NCI-H2196 (cell line): ENCODE measurements around the gene LRIT1.
A peak's percentile ranks its signal among the peaks of the same experiment; 100 is the strongest.
"Not testable (repeated sequence)": the region's sequence is repeated elsewhere in the genome, so short reads cannot be mapped to it uniquely, and the experiment has no call there.

ENCODE experiments used
- DNase-seq: peaks from one replicate; lab custom pipeline; 2025; ENCODE audit not compliant: unreplicated experiment; lab: John Stamatoyannopoulos, UW

The LRIT1 gene

GRCh38 chr10:84241185-84241790 lies at the start of gene LRIT1:
TSS of gene LRIT1 (minus strand) at chr10:84241546. CDS start at chr10:84241439, 107 bp downstream.
- no peak for DNase-seq

DNA sequence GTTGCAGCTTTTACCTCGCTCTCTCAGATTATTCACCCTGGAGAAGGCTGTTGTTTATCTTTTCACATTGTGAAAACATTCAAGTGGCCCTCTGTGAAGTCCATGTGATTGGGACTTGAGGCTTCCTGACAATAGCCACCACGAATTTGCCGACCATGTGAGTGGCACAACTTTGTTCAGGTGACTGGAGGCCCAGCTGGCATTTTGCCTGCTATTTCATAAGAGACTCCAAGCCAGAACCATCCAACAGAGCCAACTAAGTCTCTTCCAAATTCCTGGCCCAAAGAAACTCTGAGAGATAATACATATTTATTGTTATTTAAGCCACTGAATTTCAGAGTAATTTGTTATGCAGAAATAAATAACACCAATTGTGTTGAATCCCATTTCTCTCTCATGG lies 48.9 kb upstream of the LRIT1 start:
- DNase-seq, result no peak

- DNase-seq, result no peak
Measured at GRCh38 chr10:84289521-84290200, 48.3 kb upstream of the LRIT1 start.

DNA sequence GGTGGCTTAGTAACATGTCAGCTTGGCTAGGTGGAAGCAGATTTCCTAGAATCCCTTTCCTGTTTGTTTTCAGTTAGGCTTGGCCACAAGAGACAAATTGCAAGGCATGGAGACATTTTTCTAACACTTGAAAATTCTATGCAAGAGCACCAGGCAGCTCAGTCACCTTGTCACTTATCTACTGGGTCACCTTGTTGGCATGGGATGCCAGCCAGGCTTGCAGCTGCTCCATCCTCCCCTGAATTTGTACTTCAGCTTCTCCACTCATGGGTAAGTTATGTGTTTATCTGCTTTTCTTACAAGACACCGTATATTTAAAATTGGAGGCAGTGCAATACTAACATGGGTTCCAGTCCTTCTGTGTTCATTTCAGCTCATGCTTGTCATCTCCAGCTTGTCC lies 46.8 kb upstream of the LRIT1 start:
- DNase-seq, result no peak

DNA sequence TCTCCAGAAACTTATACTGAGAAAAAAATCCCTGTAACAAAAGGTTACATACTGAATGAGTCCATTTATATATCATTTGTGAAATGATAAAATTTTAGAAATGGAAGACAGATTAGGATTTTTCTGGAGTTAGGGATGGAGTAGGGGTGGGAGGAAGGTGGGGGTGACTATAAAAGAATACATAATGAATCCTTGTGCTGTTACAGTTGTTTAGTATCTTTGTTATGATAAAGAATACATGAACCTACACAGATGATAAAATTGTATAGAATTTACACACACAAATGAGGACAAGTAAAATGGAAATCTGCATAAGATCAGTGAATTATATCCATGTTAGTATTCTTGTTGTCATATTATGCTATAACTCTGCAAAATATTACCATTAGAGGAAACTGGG lies 45.3 kb upstream of the LRIT1 start:
- DNase-seq, result no peak

GRCh38 chr10:84279876-84280475 lies 38.6 kb upstream of the LRIT1 start:
- DNase-seq, result not testable (repeated sequence)

GRCh38 chr10:84270708-84271107 lies 29.4 kb upstream of the LRIT1 start:
- DNase-seq, result peak; percentile 67

DNA sequence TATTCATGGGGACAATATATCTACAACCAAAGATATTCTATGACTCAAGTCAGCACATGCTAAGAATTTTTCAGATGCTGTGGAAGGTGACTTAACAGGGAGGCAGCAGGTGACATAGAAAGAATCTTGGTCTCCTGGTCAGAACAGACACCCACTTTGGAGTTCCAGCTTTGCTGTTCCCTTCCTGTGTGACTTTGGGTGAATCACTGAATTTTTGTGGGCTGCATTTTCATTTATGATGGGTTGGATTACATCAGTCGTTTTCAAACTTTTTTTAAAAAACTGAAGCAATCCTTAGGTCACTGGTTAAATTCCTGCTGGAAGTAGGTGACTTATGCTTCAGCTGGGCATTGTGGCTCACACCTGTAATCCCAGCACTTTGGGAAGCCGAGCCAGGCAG lies 28.4 kb upstream of the LRIT1 start:
- DNase-seq, result no peak

GRCh38 chr10:84269162-84269561 lies 27.8 kb upstream of the LRIT1 start:
- DNase-seq, result no peak

- DNase-seq, result peak; percentile 68
Measured at GRCh38 chr10:84267503-84268126, 26.3 kb upstream of the LRIT1 start.

GRCh38 chr10:84265418-84265817 lies 24.1 kb upstream of the LRIT1 start:
- DNase-seq, result peak; percentile 81

GRCh38 chr10:84264611-84265141 lies 23.3 kb upstream of the LRIT1 start:
- DNase-seq, result peak; percentile 62

GRCh38 chr10:84263716-84264115 lies 22.4 kb upstream of the LRIT1 start:
- DNase-seq, result no peak

DNA sequence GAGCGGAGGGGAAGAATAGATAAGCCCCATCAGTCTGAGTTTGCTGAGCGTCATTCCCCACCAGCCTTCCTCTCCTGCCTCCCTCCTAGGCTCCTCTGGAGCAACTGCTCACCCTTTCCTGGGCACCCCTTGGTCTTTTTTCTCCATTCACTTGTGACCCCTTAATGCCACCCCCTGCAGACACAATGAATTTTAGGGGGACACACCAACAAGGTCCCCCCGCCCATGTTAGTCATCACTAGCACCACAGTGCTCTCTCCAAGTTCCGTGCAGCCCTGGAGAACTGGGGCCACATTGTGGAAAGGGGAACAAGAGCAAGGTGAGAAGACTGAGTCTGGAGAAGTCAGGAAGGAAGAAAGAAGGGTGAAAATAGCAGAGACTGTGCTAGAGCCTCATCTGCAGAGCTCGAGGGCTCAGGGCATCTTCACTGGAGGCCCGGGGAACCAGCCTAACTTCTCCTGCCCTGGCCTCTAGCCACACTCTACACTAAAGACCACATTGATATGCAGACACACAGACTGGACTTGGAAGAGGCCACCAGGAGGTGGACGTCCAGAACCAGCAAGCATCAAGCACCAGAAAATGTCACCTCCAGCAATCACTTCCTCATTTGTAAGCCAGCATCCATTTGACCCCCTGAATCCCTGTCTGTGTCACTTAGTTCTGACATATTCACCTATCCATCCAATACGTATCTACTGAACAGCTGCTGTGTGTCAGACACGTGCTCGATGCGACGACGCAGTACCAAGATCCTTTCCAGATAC lies 21.0 kb upstream of the LRIT1 start:
- DNase-seq, result no peak

GRCh38 chr10:84261236-84261915 lies 20.0 kb upstream of the LRIT1 start:
- DNase-seq, result no peak

DNA sequence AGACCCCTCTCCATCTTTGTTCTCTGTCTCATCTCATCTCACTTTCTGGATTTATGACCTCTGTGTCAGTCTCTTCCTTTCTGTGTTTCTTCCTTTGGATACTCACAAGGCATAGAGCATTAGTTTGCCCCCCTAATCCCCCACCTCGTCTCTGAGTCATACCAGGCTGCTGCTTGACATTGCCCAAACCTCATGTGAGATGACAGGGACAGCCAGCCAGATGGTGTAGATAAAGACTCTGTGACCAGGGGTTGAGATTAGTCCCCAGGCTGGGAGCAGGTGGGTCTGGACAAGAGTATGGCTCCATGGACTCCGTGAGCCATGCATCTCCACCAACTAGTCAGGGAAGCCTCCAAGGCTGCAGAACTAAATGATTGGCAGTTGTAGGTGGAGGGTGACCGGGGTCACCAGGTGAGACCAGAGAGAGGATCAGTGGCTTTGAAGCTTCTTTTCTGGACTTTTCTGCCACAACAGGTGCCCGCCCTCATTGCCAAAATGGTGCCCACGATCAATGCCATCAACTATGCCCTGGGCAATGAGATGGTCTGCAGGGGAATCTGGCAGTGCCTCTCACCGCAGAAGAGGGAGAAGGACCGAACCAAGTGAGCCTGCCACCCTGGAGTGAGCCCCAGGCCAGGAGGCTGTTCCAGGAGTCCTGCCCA lies 16.8 kb upstream of the LRIT1 start:
- no peak for DNase-seq

GRCh38 chr10:84257343-84258020 lies 16.1 kb upstream of the LRIT1 start:
- DNase-seq, result no peak

DNA sequence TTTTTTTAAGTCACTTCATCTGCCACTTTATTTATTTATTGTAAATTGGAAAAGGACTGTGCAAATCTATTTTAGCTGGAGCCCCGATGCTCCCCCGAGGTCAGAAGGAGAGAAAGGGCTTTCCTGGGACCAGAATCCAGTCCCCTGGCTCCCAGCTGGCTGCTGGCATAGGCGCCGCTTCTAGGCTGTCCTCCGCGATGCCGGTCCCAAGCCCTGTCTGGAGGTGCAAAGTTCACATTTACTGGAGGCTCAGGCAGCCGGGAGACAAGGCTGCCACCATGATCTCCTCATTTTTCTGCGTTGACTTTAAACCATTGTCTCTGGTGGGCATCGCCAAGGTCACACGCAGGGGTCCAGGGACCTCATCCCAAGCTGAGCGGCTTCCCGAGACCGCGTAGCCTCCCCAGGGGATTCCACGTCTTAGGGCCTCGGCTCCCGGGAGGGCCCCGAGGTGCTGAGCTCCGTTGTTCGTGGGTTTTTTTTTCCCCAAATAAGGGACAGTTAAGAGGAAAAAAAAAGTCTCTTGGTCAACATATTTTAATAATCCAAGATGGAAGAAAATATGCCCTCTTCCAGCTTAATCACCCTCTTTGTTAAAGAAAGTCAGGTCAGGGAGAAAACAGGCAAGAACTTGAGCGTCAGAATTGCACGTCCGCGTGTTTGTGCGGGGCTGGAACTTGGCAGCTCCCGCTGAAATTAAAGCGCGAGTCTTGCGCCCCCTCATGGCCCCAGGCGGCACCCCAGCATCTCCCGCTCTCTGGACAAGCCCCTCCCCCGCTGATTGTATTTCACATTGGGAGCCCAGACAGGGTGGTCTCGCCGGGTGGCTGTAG lies 15.4 kb upstream of the LRIT1 start:
- no peak for DNase-seq
